Spleen (tissue), 7 donors: ENCODE measurements around the gene GAB4.

ENCODE experiments used
- CTCF ChIP-seq, 11 experiments: fragments of 200-600 bp in 7 of 11; fragments of 450-650 bp in 4 of 11; sonication (generic) in 4 of 11; IDR thresholded peaks in 8 of 11; conservative IDR thresholded peaks in 3 of 11; 1 replicate in 7 of 11; 2 replicates in 4 of 11; pipeline versions ENCODE4 v1.4.0 to v1.8.0; 2016 to 2021; ENCODE audit warnings: antibody characterized with exemption in 11 of 11, inconsistent platforms in 4 of 11, mild to moderate bottlenecking in 1 of 11
- POLR2A ChIP-seq, 3 donors: fragments of 450-650 bp; IDR thresholded peaks; one replicate each; pipeline ENCODE4 v1.5.1; 2017; ENCODE audit warnings: antibody characterized with exemption in 3 of 3, mild to moderate bottlenecking in 1 of 3
- donor health status: DM: no; HTN: no; CAD: no; lungs with moderate emphysema.
- donor health status: DM: no; HTN: no; CAD: no.
- donor health status: DM: no; HTN: no; CAD: no.

GRCh38 chr22:16933291-16934282 is 74.4 kb downstream of the GAB4 start:
- TF ChIP-seq CTCF (IDR thresholded peaks at IDR 0.05 in 8 of 11, conservative IDR thresholded peaks at IDR 0.05 in 3 of 11), result no peak
- no peak for TF ChIP-seq POLR2A (IDR thresholded peaks at IDR 0.05)
